Uterus (tissue), 2 donors: Measurements from ENCODE around the gene TRPV5.

ENCODE experiments used
- POLR2A ChIP-seq, 2 donors: fragments of 450-650 bp; IDR thresholded peaks; one replicate each; pipeline ENCODE4 v1.6.1; 2016; ENCODE audit warnings: antibody characterized with exemption in 2 of 2, mild to moderate bottlenecking in 1 of 2, moderate library complexity in 1 of 2
- TF ChIP-seq, protein P1 (sequence below), 4 experiments: fragments of 200-600 bp in 2 of 4; fragments of 450-650 bp in 2 of 4; sonication (generic) in 2 of 4; IDR thresholded peaks; one replicate each; pipeline ENCODE4 v1.5.1; 2016 to 2019; ENCODE audit warnings: antibody characterized with exemption in 4 of 4, mild to moderate bottlenecking in 2 of 4, moderate library complexity in 1 of 4

DNA sequence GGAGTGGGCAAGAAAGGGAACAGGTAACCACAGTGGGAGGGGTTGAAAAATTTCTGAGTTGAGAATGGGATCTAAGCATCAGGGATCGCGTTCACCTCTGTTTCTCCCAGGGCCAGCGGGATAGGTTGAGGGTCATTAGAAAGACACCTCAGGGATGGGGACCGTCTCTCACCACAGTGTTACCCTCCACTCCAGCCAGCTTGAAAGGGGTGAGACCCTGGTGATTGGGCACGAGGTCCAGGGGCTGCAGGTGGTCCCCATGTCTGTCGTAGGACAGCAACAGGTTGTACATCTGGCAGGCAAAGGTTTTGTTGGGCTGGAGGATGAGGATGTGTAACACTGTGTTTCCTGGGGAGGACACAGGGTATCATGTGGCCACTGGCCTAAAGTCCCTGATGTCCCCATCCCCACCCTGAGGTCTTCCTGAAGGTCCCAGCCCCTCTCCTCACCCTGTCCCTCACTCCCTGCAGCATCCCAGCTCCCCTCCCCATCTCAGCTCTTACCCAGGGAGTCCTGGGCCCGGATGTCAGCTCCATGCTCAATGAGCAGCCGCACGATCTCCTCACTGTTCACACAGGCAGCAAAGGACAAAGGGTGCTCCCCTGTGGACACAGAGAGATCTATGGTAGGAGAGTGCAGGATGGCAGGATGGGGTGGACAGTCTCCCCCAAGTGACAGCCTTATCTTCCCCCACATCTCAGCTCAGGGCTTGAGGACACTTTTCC is 57.1 kb downstream of the TRPV5 start:
- TF ChIP-seq, protein P1, sequence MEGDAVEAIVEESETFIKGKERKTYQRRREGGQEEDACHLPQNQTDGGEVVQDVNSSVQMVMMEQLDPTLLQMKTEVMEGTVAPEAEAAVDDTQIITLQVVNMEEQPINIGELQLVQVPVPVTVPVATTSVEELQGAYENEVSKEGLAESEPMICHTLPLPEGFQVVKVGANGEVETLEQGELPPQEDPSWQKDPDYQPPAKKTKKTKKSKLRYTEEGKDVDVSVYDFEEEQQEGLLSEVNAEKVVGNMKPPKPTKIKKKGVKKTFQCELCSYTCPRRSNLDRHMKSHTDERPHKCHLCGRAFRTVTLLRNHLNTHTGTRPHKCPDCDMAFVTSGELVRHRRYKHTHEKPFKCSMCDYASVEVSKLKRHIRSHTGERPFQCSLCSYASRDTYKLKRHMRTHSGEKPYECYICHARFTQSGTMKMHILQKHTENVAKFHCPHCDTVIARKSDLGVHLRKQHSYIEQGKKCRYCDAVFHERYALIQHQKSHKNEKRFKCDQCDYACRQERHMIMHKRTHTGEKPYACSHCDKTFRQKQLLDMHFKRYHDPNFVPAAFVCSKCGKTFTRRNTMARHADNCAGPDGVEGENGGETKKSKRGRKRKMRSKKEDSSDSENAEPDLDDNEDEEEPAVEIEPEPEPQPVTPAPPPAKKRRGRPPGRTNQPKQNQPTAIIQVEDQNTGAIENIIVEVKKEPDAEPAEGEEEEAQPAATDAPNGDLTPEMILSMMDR (IDR thresholded peaks at IDR 0.05), result no peak
- no peak for TF ChIP-seq POLR2A (IDR thresholded peaks at IDR 0.05)
